GM23248 (cell line): ENCODE results near the gene PIAS2. TPM values are rescaled to one million over a fixed set of nuclear protein-coding genes. Genes with fewer than 3 reads are reported as not detected.

ENCODE experiments used
- DNase-seq: peaks from one replicate; pipeline ENCODE4 v3.0.0-alpha.2; 2015
- H2AFZ ChIP-seq: fragments of 200-600 bp; sonication (generic); 2 replicates; pipeline ENCODE4 v1.6.1; 2016; ENCODE audit warnings: antibody characterized with exemption
- H3F3A ChIP-seq: fragments of 200-600 bp; sonication (generic); 2 replicates; pipeline ENCODE4 v1.6.1; 2016; ENCODE audit warnings: mild to moderate bottlenecking, antibody characterized with exemption, mixed run types; ENCODE audit not compliant: insufficient read depth
- H3K27ac ChIP-seq: fragments of 200-600 bp; sonication (generic); 2 replicates; pipeline ENCODE4 v1.5.1; 2016; ENCODE audit warnings: mild to moderate bottlenecking
- H3K27me3 ChIP-seq: fragments of 200-600 bp; sonication (generic); replicated peaks from 2 replicates; pipeline ENCODE4 v1.6.1; 2016; ENCODE audit warnings: mild to moderate bottlenecking; ENCODE audit not compliant: insufficient read depth
- H3K36me3 ChIP-seq: fragments of 200-600 bp; sonication (generic); 2 replicates; pipeline ENCODE4 v1.6.1; 2016; ENCODE audit warnings: low read depth, mild to moderate bottlenecking
- H3K4me1 ChIP-seq: fragments of 200-600 bp; sonication (generic); 2 replicates; pipeline ENCODE4 v1.6.1; 2016; ENCODE audit warnings: mild to moderate bottlenecking; ENCODE audit not compliant: insufficient read depth
- H3K4me2 ChIP-seq: fragments of 200-600 bp; sonication (generic); one replicate; pipeline ENCODE4 v1.6.1; 2016; ENCODE audit warnings: mild to moderate bottlenecking; ENCODE audit not compliant: unreplicated experiment
- H3K4me3 ChIP-seq: fragments of 200-600 bp; sonication (generic); 2 replicates; pipeline ENCODE4 v1.5.1; 2016; ENCODE audit warnings: mild to moderate bottlenecking
- H3K79me2 ChIP-seq: fragments of 200-600 bp; sonication (generic); 2 replicates; pipeline ENCODE4 v1.6.1; 2016; ENCODE audit warnings: mild to moderate bottlenecking; ENCODE audit not compliant: insufficient read depth
- H3K9ac ChIP-seq: fragments of 200-600 bp; sonication (generic); 2 replicates; pipeline ENCODE4 v1.6.1; 2016; ENCODE audit warnings: mild to moderate bottlenecking
- H3K9me2 ChIP-seq: fragments of 200-600 bp; sonication (generic); 2 replicates; pipeline ENCODE4 v1.6.1; 2016; ENCODE audit warnings: mixed run types, mild to moderate bottlenecking, moderate library complexity; ENCODE audit not compliant: insufficient read depth
- H3K9me3 ChIP-seq: fragments of 200-600 bp; sonication (generic); one replicate; pipeline ENCODE4 v1.6.1; 2017; ENCODE audit warnings: low read depth
- H4K20me1 ChIP-seq: fragments of 200-600 bp; sonication (generic); 2 replicates; pipeline ENCODE4 v1.6.0; 2016; ENCODE audit not compliant: insufficient read depth
- EZH2 ChIP-seq: fragments of 200-600 bp; sonication (generic); IDR thresholded peaks from 2 replicates; pipeline ENCODE4 v1.6.1; 2018; ENCODE audit warnings: antibody characterized with exemption, mild to moderate bottlenecking; ENCODE audit not compliant: insufficient read depth, poor library complexity, severe bottlenecking
- EZH2phosphoT487 ChIP-seq: fragments of 200-600 bp; sonication (generic); IDR thresholded peaks from 2 replicates; pipeline ENCODE4 v1.6.1; 2018; ENCODE audit warnings: antibody characterized with exemption, moderate library complexity, mild to moderate bottlenecking, low read depth; ENCODE audit not compliant: insufficient read depth
- WGBS, 2 experiments: methylation state at CpG; one replicate each; pipeline ENCODE4 v1.1.6; 2015 to 2017; ENCODE audit warnings: low lambda C conversion rate in 2 of 2, low coverage in 1 of 2; ENCODE audit errors: missing lambda C conversion rate in 2 of 2; 5-methylcytosine and 5-hydroxymethylcytosine counted together
- in situ Hi-C: fragments of 300-500 bp; cut with MboI; formaldehyde crosslinking; loops from 2 replicates; pipeline ENCODE4 v1.15.0; 2020
- polyA plus RNA-seq: library from polyadenylated mRNA; unstranded; fragments of >200 nt; fragmentation: Nextera tagmentation; extraction: Ambion mirVana; gene quantifications from 2 replicates; pipeline ENCODE4 v1.2.1, GENCODE V29; 2016
- total RNA-seq: library from RNA; depleted of rRNA; stranded (reverse); fragments of >200 nt; shearing (Covaris generic); gene quantifications from 2 replicates; pipeline ENCODE4 v1.2.3, GENCODE V29; 2014; rRNA removed

The PIAS2 gene
- total and polyA plus RNA-seq, 2 experiments from 2014 or later, result 21.3 to 23.0 TPM

- no peak overlapping the region for H3K4me3 ChIP-seq
- H3K4me2 ChIP-seq, result no peak overlapping the region
- H3K36me3 ChIP-seq, result no peaks in the 10 kb centered on the region
- no peak for DNase-seq
- in situ Hi-C loops, result no loop called here
- H2AFZ ChIP-seq, result no peak overlapping the region
- H3K79me2 ChIP-seq, result no peaks in the 10 kb centered on the region
- no peaks in the 10 kb centered on the region for H3K9me2 ChIP-seq
- no peaks in the 10 kb centered on the region for H3K4me1 ChIP-seq
- no peaks in the 10 kb centered on the region for H3K9me3 ChIP-seq
- TF ChIP-seq EZH2phosphoT487, result no peak
- no peak for TF ChIP-seq EZH2
- no peaks in the 10 kb centered on the region for H3F3A ChIP-seq
- H3K9ac ChIP-seq, result no peak overlapping the region
- 17 to 23% methylated on average over 17 of the region's 17 CpGs for WGBS, 2 experiments
- no peak overlapping the region for H3K27ac ChIP-seq
- H3K27me3 ChIP-seq, result peaks cover 69% of the 10 kb centered on the region
- no peaks in the 10 kb centered on the region for H4K20me1 ChIP-seq
Measured at GRCh38 chr18:46755315-46756024, 161.8 kb downstream of the PIAS2 start.

DNA sequence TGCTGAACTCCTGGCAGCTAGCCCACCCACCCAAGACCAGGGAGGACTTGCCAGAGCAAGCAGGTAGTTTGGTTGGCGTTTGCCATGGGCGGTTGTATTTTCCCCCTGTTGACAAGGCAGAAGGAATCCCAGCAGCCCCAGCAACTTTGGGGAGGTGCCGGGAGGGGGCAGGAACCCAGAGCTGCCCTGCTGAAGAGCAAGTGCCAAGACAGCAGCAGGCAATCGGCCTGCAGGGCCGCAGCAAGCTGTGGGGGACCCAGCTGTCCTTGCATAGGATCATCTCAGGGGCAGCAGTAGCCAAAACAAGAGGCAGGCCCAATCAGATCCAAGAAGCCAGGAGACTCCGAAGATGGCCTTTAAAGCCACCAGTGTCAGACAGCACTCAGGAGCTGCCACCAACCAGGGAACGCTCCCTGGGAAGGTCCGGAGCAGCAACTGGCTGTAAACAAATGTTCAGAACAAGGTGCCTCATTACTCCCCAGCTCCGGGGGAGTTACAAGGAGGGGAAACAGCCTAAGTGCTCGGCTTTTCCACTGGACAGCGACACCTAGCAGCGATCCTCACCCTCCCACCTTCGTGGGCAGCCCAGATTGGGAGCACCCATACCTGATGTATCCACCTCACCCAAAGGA, 162.5 kb downstream of the PIAS2 start:
- Histone ChIP-seq H3K4me1 (no peaks in the 10 kb centered on the region), H3K4me3 (no peak overlapping the region), H4K20me1 (no peaks in the 10 kb centered on the region), H2AFZ (no peak overlapping the region), H3K9me2 (no peaks in the 10 kb centered on the region), H3K9ac (no peak overlapping the region), H3K27ac (no peak overlapping the region), H3K27me3 (peaks cover 68% of the 10 kb centered on the region), H3K4me2 (no peak overlapping the region), H3F3A (no peaks in the 10 kb centered on the region), H3K36me3 (no peaks in the 10 kb centered on the region), H3K79me2 (no peaks in the 10 kb centered on the region), H3K9me3 (no peaks in the 10 kb centered on the region)
- no peak for DNase-seq
- 54 to 64% methylated on average over 13 of the region's 13 CpGs for WGBS, 2 experiments
- TF ChIP-seq EZH2phosphoT487 (no peak), EZH2 (no peak)
- in situ Hi-C loops, result no loop called here

GRCh38 chr18:46754188-46754587, 163.1 kb downstream of the PIAS2 start:
- no peak overlapping the region for H3K9ac ChIP-seq
- 55 to 58% methylated on average over 3 of the region's 3 CpGs for WGBS, 2 experiments
- H2AFZ ChIP-seq, result no peak overlapping the region
- no peaks in the 10 kb centered on the region for H3K79me2 ChIP-seq
- no peaks in the 10 kb centered on the region for H3K4me1 ChIP-seq
- H3K27me3 ChIP-seq, result peaks cover 63% of the 10 kb centered on the region
- H3F3A ChIP-seq, result no peaks in the 10 kb centered on the region
- no peaks in the 10 kb centered on the region for H3K9me3 ChIP-seq
- no peaks in the 10 kb centered on the region for H4K20me1 ChIP-seq
- no peak overlapping the region for H3K27ac ChIP-seq
- H3K4me3 ChIP-seq, result no peak overlapping the region
- no peak for TF ChIP-seq EZH2
- no peak for TF ChIP-seq EZH2phosphoT487
- H3K36me3 ChIP-seq, result no peaks in the 10 kb centered on the region
- DNase-seq, result no peak
- H3K4me2 ChIP-seq, result no peak overlapping the region
- H3K9me2 ChIP-seq, result no peaks in the 10 kb centered on the region
- in situ Hi-C loops, result no loop called here

Other genes with a start within 250 kb of the PIAS2 start
- 0.13 TPM in 1 of 2 replicates, not detected in the other for gene ST8SIA5, start 160.5 kb downstream of the PIAS2 start, total RNA-seq
- gene ST8SIA5, start 160.5 kb downstream of the PIAS2 start, polyA plus RNA-seq, result not detected in 2 replicates
- gene KATNAL2, start 95 bp upstream of the PIAS2 start, total RNA-seq, result 3.9 and 9.6 TPM in 2 replicates
- gene KATNAL2, start 95 bp upstream of the PIAS2 start, polyA plus RNA-seq, result 4.1 and 4.6 TPM in 2 replicates
- gene ELOA2, start 118.1 kb upstream of the PIAS2 start, total RNA-seq, result not detected in 2 replicates
- gene ELOA2, start 118.1 kb upstream of the PIAS2 start, polyA plus RNA-seq, result not detected in 2 replicates
- 11.6 and 14.2 TPM in 2 replicates for gene HDHD2, start 233.0 kb upstream of the PIAS2 start, total RNA-seq
- 23.6 and 25.4 TPM in 2 replicates for gene HDHD2, start 233.0 kb upstream of the PIAS2 start, polyA plus RNA-seq